HG02943 (cell line): ENCODE results near the gene LPIN2.
"Not testable (repeated sequence)": the region's sequence is repeated elsewhere in the genome, so short reads cannot be mapped to it uniquely, and the experiment has no call there.

Experiments
- ATAC-seq: cut with Tn5 transposase; IDR thresholded peaks from one replicate; pipeline ENCODE4 v1.9.1; 2021; ENCODE audit warnings: mild to moderate bottlenecking, low read depth, moderate library complexity; ENCODE audit not compliant: unreplicated experiment

LPIN2 gene, protein sequence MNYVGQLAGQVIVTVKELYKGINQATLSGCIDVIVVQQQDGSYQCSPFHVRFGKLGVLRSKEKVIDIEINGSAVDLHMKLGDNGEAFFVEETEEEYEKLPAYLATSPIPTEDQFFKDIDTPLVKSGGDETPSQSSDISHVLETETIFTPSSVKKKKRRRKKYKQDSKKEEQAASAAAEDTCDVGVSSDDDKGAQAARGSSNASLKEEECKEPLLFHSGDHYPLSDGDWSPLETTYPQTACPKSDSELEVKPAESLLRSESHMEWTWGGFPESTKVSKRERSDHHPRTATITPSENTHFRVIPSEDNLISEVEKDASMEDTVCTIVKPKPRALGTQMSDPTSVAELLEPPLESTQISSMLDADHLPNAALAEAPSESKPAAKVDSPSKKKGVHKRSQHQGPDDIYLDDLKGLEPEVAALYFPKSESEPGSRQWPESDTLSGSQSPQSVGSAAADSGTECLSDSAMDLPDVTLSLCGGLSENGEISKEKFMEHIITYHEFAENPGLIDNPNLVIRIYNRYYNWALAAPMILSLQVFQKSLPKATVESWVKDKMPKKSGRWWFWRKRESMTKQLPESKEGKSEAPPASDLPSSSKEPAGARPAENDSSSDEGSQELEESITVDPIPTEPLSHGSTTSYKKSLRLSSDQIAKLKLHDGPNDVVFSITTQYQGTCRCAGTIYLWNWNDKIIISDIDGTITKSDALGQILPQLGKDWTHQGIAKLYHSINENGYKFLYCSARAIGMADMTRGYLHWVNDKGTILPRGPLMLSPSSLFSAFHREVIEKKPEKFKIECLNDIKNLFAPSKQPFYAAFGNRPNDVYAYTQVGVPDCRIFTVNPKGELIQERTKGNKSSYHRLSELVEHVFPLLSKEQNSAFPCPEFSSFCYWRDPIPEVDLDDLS

GRCh38 chr18:3013024-3013804, at the start of gene LPIN2:
LPIN2 (minus strand) TSS chr18:3013144; CDS start chr18:2960840, 52,304 bp downstream.
- ATAC-seq, result peak; percentile 84

DNA sequence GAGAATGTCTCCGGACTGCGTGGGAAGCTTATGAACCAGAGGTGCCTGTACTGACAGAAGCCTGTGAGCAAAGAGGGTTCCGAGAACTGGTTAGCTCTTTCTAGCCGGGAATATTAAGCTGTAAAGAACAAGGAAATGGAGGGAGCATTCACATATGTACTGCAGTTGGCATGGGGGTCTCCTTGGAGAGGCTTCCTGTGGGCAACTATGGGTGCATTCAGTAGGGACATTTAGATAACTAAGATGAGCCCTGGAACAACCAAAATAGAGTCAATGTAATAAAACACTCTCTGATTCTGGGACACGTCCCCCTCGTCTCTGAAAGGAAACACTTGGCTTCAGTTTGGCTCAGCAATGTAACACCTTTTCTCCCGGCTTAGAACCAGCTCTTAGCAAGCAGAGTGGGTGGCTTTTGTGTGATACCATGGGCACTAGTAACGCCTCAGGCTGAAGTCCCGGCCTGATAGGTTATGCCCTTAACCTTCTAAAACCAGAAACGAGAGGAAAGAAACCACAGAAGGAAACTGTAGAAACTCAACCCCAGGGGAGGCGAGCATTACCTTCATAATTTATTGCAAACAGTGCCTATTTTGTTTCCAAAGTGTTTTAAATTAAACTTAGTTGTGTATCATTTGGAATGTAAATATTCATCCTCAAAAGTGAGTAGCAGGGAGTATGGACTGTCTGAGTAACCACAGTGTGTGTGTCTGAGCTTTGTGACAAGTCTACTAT, 48.8 kb upstream of the LPIN2 start:
- no peak for ATAC-seq

- ATAC-seq, result no peak
Measured at GRCh38 chr18:3060667-3061580, 48.0 kb upstream of the LPIN2 start.

- ATAC-seq, result no peak
Measured at GRCh38 chr18:3059272-3059671, 46.3 kb upstream of the LPIN2 start.

DNA sequence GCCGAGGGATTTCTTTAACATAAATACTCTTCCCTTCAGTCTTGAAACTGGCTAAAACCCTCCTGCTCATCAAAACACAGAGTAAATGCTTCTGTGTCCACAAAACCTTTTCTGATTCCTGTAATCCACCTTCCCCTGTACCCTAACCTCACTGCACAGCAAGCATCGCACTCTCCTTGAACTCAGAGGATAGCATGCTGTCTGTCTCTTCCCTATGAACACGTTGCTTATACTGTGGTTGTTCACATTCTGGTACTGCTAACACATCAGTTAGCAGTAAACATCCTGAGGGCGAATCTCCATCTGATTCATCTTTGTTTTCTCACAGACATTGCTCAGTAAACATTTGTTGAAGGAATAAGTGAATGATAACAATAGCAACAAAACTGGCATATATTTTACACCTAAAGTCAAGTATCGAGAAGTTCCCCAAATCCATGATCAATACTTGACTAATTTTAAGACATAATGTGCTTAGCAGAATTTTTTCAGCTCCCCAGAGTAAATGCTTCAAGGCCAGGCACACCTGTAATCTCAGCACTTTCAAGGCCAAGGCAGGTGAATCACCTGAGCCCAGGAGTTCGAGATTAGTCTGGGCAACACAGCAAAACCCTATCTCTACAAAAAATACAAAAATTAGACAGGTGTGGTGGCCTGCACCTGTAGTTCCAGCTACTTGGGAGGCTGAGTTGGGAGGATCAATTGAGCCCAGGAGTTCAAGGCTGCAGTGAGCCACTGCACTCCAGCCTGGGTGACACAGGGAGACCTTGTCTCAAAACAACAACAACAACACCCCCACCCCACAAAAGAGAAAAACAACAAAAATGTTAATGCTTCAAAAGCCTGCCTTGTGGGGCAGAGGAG, 45.6 kb upstream of the LPIN2 start:
- no peak for ATAC-seq

DNA sequence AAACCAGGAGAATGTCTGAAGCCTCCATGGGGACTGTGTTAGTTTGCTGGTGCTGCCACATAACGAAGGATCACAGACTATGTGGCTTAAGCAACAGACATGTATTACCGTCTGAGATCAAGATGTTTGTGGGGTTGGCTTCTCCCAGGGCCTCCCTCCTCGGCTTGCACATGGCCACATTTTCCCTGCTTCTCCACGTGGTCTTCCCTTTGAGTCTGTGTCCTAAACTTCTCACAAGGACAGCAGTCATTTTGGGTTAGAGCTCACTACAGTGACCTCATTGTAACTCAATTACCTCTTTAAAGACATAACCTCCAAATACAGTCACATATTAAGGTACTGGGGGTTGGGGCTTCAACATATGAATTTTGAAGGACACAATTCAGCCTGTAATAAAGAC, 44.6 kb upstream of the LPIN2 start:
- no peak for ATAC-seq

- no peak for ATAC-seq
Measured at GRCh38 chr18:3056311-3056710, 43.4 kb upstream of the LPIN2 start.

DNA sequence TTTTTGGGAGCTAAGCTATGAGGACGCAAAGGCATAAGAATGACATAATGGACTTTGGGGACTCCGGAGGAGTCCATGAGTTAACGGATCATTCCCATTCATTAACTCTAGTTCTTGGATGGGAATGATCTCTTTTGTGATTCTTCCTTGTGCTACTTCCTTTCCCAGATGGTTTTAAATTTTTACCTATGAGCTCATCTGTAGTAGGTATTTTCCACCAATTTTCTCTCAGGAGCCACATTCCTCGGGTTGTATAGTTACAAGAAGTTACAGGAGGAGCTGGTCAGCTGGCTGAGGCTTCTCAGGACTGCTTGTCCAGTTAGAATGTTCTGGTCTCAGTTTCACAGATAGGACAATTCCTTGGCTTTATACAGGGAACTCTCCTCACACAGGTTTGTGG, 42.9 kb upstream of the LPIN2 start:
- no peak for ATAC-seq

- no peak for ATAC-seq
Measured at GRCh38 chr18:3055186-3055728, 42.3 kb upstream of the LPIN2 start.

- no peak for ATAC-seq
Measured at GRCh38 chr18:3054780-3055179, 41.8 kb upstream of the LPIN2 start.

DNA sequence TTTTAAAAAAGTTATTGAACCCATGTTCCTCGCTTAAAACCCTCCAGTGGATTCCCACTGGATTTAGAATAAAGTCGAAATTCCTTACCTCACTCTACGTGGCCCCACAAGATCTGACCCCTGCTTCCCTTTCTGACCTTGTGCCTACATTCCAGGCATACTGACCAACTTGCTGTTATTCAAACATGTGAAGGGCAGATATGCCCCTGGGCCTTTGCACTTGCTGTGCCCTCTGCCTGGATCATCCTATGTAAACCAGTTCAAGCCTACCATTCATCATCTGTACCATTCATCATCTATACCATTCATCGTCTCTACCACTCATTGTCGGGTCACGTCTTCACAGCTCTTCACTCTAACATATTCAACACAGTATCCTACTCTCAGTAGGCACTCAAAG, 41.3 kb upstream of the LPIN2 start:
- ATAC-seq, result no peak

DNA sequence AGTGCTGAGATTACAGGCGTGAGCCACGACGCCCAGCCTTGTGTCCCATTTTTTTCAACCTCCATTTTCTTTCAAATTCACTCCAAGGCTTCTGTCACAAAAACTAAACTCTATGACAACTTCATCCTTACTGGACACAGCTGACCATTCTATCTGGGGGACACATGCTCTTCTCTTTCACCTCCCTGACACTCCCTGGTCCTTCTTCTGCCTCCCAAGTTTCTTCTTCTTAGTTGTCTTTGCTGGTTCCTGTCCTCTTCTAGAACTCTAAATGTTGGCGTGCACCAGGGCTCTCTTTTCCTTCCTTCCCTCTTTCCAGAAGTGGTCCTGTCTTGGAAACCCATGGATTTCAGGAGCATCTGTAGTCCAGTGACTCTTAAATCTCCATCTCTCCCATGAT, 40.1 kb upstream of the LPIN2 start:
- ATAC-seq, result no peak

GRCh38 chr18:3052411-3052758, 39.4 kb upstream of the LPIN2 start:
- ATAC-seq, result no peak

- no peak for ATAC-seq
Measured at GRCh38 chr18:3051718-3052410, 38.9 kb upstream of the LPIN2 start.

DNA sequence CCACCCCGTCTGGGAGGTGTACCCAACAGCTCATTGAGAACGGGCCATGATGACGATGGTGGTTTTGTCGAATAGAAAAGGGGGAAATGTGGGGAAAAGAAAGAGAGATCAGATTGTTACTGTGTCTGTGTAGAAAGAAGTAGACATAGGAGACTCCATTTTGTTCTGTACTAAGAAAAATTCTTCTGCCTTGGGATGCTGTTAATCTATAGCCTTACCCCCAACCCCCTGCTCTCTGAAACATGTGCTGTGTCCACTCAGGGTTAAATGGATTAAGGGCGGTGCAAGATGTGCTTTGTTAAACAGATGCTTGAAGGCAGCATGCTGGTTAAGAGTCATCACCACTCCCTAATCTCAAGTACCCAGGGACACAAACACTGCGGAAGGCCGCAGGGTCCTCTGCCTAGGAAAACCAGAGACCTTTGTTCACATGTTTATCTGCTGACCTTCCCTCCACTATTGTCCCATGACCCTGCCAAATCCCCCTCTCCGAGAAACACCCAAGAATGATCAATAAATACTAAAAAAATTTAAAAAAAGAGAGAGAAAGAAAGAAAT, 37.0 kb upstream of the LPIN2 start:
- ATAC-seq, result not testable (repeated sequence)

DNA sequence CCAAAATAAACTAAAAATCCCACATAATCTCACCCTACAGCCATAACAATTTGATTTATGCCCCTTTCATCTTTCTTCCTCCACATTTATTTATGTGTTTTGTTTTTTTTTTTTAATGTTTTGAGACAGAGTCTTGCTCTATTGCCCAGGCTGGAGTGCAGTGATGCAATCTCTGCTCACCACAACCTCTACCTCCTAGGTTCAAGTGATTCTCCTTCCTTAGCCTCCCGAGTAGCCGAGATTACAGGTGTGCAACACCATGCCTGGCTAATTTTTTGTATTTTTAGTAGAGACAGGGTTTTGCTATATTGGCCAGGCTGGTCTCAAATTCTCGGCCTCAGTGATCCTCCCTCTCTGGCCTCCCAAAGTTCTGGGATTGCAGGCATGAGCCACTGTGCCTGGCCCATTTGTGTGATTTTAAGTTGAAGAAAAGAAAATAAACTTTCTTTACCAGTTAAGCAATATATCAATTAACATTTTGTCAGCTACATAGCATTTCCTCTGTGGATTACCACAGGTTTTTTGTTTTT, 35.9 kb upstream of the LPIN2 start:
- ATAC-seq, result no peak

DNA sequence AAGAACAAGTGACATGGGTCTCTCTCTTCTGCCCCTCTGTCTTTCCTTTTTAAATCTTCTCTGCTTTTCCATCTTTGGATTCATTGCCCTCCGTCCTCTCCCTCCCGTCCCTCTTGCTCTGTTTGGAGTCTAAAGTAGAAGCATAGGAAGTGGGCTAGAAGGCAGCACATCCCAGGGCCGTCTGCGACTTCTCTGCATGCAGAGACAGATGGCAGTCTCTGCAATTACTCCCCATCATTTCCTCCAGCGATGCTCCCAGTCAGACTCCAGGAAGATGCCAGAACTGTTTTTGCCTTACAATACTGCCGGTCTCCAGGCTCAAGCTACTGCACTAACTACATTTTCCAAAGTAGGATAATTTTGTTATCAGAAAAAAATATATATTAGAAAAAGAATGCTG, 35.2 kb upstream of the LPIN2 start:
- no peak for ATAC-seq
